ENCODE results near the gene SPRED3. TPM values are rescaled to one million over a fixed set of nuclear protein-coding genes. Genes with fewer than 3 reads are reported as not detected.
A peak's percentile ranks its signal among the peaks of the same experiment; 100 is the strongest.

The SPRED3 gene
- total and polyA plus RNA-seq, 9 of the 15 experiments (the other 6 are each of a cell fraction or from before 2014, with no cell fraction given): 0.05 to 1.3 (median 0.36) TPM

DNA sequence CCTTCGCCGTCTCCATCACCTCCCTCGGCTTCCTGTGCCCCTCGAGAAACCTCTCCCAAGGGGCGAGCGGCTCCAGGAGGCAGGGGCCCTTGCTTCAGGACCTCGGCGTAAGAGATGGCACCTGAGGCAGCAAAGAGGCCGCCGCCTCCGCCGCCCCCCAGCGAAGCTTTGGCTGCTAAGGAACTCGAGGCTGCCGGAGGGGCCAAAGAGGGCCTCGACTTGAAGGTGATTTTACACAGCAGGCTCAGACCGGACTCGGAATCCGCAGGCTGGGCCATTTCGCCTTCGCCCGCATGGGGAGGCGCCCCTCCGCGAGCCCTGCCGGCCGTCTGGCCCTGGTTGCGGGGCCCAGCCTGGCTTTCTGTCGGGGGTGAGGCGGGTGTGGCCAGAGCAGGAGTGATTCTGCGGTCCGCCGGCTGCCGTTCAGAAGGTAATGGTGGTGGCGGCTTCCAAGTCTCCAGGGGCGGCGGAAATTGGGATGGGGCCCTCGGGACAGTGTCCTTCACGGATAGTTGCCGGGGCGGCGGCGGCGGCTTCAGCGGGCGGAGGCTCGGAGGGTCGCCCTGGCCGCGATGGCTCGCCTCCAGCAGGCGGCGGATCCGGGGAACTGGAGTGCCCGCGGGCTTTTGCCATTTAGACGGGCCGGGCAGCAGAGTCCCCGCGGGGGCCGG lies 2.1 kb upstream of the SPRED3 start (continued):
- TF ChIP-seq, protein P1, sequence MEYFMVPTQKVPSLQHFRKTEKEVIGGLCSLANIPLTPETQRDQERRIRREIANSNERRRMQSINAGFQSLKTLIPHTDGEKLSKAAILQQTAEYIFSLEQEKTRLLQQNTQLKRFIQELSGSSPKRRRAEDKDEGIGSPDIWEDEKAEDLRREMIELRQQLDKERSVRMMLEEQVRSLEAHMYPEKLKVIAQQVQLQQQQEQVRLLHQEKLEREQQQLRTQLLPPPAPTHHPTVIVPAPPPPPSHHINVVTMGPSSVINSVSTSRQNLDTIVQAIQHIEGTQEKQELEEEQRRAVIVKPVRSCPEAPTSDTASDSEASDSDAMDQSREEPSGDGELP (CRISPR knock-in tag; IDR thresholded peaks at IDR 0.05; ENCODE audit: borderline replicate concordance): no peak
- TF ChIP-seq, protein P2, sequence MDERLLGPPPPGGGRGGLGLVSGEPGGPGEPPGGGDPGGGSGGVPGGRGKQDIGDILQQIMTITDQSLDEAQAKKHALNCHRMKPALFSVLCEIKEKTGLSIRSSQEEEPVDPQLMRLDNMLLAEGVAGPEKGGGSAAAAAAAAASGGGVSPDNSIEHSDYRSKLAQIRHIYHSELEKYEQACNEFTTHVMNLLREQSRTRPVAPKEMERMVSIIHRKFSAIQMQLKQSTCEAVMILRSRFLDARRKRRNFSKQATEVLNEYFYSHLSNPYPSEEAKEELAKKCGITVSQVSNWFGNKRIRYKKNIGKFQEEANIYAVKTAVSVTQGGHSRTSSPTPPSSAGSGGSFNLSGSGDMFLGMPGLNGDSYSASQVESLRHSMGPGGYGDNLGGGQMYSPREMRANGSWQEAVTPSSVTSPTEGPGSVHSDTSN (CRISPR knock-in tag; IDR thresholded peaks at IDR 0.05; ENCODE audit: low read depth): no peak
- TF ChIP-seq, protein P2 (tag; conservative IDR thresholded peaks at IDR 0.05; ENCODE audit: low read depth): no peak
- TF ChIP-seq POLR2G (IDR thresholded peaks at IDR 0.05; ENCODE audit: low read depth, low read length): peak; percentile 16
- peak; percentile 47 for TF ChIP-seq PCBP1 (IDR thresholded peaks at IDR 0.05; ENCODE audit: low read depth, low read length, poor library complexity, severe bottlenecking)
- peak; percentile 8; the same call in 1 of the 2 replicates for TF ChIP-seq RBFOX2 (IDR thresholded peaks at IDR 0.05; ENCODE audit: low read depth, low read length)
